SK-N-SH (cell line): ENCODE data around the gene PLPP2. TPM values are rescaled to one million over a fixed set of nuclear protein-coding genes. Genes with fewer than 3 reads are reported as not detected.

Source experiments
- CTCF ChIA-PET: fragments of 300-600, 350-600 bp; formaldehyde crosslinking; extraction: SDS; loops from one replicate; lab custom pipeline; 2021; lab: Yijun Ruan, JAX
- POLR2A ChIA-PET: fragments of 350-600 bp; sonication (Branson Sonifier 250); formaldehyde crosslinking; extraction: SDS; loops from one replicate; lab custom pipeline; 2020; ENCODE audit warnings: antibody characterized with exemption, inconsistent platforms; lab: Yijun Ruan, JAX
- DNase-seq: peaks from one replicate; pipeline ENCODE4 v3.0.0; 2012
- H2AFZ ChIP-seq: fragments of 200-600 bp; sonication (generic); 2 replicates; pipeline ENCODE4 v1.8.1; 2016; ENCODE audit warnings: antibody characterized with exemption, mild to moderate bottlenecking, low read depth
- H3F3A ChIP-seq: fragments of 200-600 bp; sonication (generic); replicated peaks from 2 replicates; pipeline ENCODE3; 2016; ENCODE audit warnings: antibody characterized with exemption, mild to moderate bottlenecking; ENCODE audit not compliant: insufficient read depth
- H3K27ac ChIP-seq, 2 experiments: fragments of 200-500 bp in 1 of 2; fragments of 200-600 bp in 1 of 2; sonication (Bioruptor generic) in 1 of 2; sonication (generic), shearing (Covaris generic) in 1 of 2; 2 replicates each; pipeline versions ENCODE4 v1.5.1 to v1.6.1; 2014 to 2016; ENCODE audit warnings: low read depth in 2 of 2, inconsistent platforms in 1 of 2, low read length in 1 of 2, mild to moderate bottlenecking in 1 of 2, mixed read lengths in 1 of 2
- H3K27me3 ChIP-seq: fragments of 200-600 bp; sonication (generic), shearing (Covaris generic); 2 replicates; pipeline ENCODE4 v1.6.1; 2016; ENCODE audit warnings: mixed run types; ENCODE audit not compliant: insufficient read depth
- H3K36me3 ChIP-seq, 2 experiments: fragments of 200-500 bp in 1 of 2; fragments of 200-600 bp in 1 of 2; sonication (Bioruptor generic) in 1 of 2; sonication (generic) in 1 of 2; replicated peaks in 1 of 2; 2 replicates each; pipeline versions ENCODE3 to v1.5.1; 2014 to 2016; ENCODE audit warnings: low read length in 1 of 2, mild to moderate bottlenecking in 1 of 2; ENCODE audit not compliant: insufficient read depth in 2 of 2, control insufficient read depth in 1 of 2
- H3K4me1 ChIP-seq, 2 experiments: fragments of 200-500 bp in 1 of 2; fragments of 200-600 bp in 1 of 2; sonication (Bioruptor generic) in 1 of 2; sonication (generic), shearing (Covaris generic) in 1 of 2; 2 replicates each; pipeline versions ENCODE4 v1.5.1 to v1.6.1; 2014 to 2016; ENCODE audit warnings: low read depth in 1 of 2, low read length in 1 of 2, mixed run types in 1 of 2; ENCODE audit not compliant: insufficient read depth in 2 of 2, control insufficient read depth in 1 of 2
- H3K4me2 ChIP-seq: fragments of 200-600 bp; sonication (generic), shearing (Covaris generic); 2 replicates; pipeline ENCODE4 v1.6.1; 2017; ENCODE audit warnings: mixed run types
- H3K4me3 ChIP-seq, 2 experiments: fragments of 200-500 bp in 1 of 2; fragments of 200-600 bp in 1 of 2; sonication (Bioruptor generic) in 1 of 2; sonication (generic), shearing (Covaris generic) in 1 of 2; 2 replicates each; pipeline versions ENCODE4 v1.5.1 to v1.8.1; 2014 to 2016; ENCODE audit warnings: low read depth in 2 of 2, inconsistent platforms in 1 of 2, low read length in 1 of 2, mild to moderate bottlenecking in 1 of 2, mixed read lengths in 1 of 2, moderate library complexity in 1 of 2
- H3K79me2 ChIP-seq: fragments of 200-600 bp; sonication (generic); 2 replicates; pipeline ENCODE4 v1.8.1; 2017; ENCODE audit warnings: mild to moderate bottlenecking; ENCODE audit not compliant: insufficient read depth
- H3K9ac ChIP-seq: fragments of 200-600 bp; sonication (generic); 2 replicates; pipeline ENCODE4 v1.6.1; 2017; ENCODE audit warnings: mixed run types
- H3K9me2 ChIP-seq: fragments of 200-600 bp; sonication (generic); 2 replicates; pipeline ENCODE4 v1.6.1; 2017; ENCODE audit warnings: mixed run types
- H3K9me3 ChIP-seq: fragments of 200-600 bp; sonication (generic); 2 replicates; pipeline ENCODE4 v1.6.1; 2017; ENCODE audit warnings: mixed run types, mild to moderate bottlenecking, moderate library complexity
- H4K20me1 ChIP-seq: fragments of 200-600 bp; sonication (generic); 2 replicates; pipeline ENCODE4 v1.6.1; 2017; ENCODE audit warnings: mild to moderate bottlenecking, mixed run types; ENCODE audit not compliant: insufficient read depth
- ELF1 ChIP-seq: IDR thresholded peaks from 2 replicates; pipeline ENCODE4 v1.4.0; 2012
- EZH2phosphoT487 ChIP-seq: fragments of 200-600 bp; sonication (generic); IDR thresholded peaks from 2 replicates; pipeline ENCODE4 v1.6.1; 2017; ENCODE audit warnings: low read depth, mixed run types, mild to moderate bottlenecking, antibody characterized with exemption, moderate library complexity, borderline replicate concordance
- GATA2 ChIP-seq: sonication (generic); formaldehyde crosslinking; IDR thresholded peaks from 2 replicates; pipeline ENCODE4 v1.5.0; 2020; ENCODE audit warnings: mild to moderate bottlenecking, missing genetic modification reagents
- RCOR1 ChIP-seq: fragments of 150-350 bp; IDR thresholded peaks from 2 replicates; pipeline ENCODE4 v1.6.1; 2017; ENCODE audit warnings: antibody characterized with exemption, low read length
- RXRA ChIP-seq: IDR thresholded peaks from 2 replicates; pipeline ENCODE4 v1.4.0; 2012; ENCODE audit warnings: low read depth, mild to moderate bottlenecking, borderline replicate concordance
- SIN3A ChIP-seq: IDR thresholded peaks from 2 replicates; pipeline ENCODE4 v1.6.1; 2012; ENCODE audit warnings: low read depth, mild to moderate bottlenecking, low read length, moderate library complexity, borderline replicate concordance
- TCF12 ChIP-seq: IDR thresholded peaks from 2 replicates; pipeline ENCODE4 v1.4.0; 2012
- YY1 ChIP-seq: IDR thresholded peaks from 2 replicates; pipeline ENCODE4 v1.4.0; 2012; ENCODE audit warnings: low read depth, mild to moderate bottlenecking
- WGBS: methylation state at CpG from one replicate; pipeline ENCODE4 v1.1.6; 2017; ENCODE audit warnings: low lambda C conversion rate; 5-methylcytosine and 5-hydroxymethylcytosine counted together
- polyA plus RNA-seq, 3 experiments: library from polyadenylated mRNA; depleted of rRNA; stranded (reverse); fragments of >200 nt; gene quantifications; 2 replicates each; pipeline ENCODE4 v1.2.3, GENCODE V29; 2012
- TF ChIP-seq, protein P1 (sequence below): fragments of 150-350 bp; IDR thresholded peaks from 2 replicates; pipeline ENCODE4 v1.6.1; 2016; ENCODE audit warnings: mild to moderate bottlenecking, low read depth, low read length

PLPP2 gene
- polyA plus RNA-seq, 1 of the 3 experiments (the other 2 are of a cell fraction) = 33.6 TPM

DNA sequence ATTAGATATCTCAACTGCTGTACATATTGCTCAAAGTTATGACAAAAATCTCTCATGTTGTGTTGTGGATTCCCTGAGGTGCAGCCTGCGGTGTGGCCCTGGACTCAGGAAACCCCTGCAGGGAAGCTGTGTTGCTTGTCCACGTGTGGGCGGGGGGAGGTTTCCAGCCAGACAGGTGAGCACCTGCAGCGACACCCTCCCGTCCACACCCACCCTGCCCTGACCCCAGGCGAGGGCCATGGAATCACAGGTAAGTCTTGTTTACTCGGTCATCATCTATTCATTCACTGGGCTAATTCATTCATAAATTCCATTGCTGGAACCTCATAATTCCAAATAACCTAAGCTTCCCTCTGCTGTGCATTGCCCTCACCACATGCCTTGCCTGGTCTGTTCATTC is 14.1 kb downstream of the PLPP2 start (continued):
- TF ChIP-seq, protein P1, sequence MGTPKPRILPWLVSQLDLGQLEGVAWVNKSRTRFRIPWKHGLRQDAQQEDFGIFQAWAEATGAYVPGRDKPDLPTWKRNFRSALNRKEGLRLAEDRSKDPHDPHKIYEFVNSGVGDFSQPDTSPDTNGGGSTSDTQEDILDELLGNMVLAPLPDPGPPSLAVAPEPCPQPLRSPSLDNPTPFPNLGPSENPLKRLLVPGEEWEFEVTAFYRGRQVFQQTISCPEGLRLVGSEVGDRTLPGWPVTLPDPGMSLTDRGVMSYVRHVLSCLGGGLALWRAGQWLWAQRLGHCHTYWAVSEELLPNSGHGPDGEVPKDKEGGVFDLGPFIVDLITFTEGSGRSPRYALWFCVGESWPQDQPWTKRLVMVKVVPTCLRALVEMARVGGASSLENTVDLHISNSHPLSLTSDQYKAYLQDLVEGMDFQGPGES = no peak
- TF ChIP-seq GATA2 (no peak), RXRA (no peak)

DNA sequence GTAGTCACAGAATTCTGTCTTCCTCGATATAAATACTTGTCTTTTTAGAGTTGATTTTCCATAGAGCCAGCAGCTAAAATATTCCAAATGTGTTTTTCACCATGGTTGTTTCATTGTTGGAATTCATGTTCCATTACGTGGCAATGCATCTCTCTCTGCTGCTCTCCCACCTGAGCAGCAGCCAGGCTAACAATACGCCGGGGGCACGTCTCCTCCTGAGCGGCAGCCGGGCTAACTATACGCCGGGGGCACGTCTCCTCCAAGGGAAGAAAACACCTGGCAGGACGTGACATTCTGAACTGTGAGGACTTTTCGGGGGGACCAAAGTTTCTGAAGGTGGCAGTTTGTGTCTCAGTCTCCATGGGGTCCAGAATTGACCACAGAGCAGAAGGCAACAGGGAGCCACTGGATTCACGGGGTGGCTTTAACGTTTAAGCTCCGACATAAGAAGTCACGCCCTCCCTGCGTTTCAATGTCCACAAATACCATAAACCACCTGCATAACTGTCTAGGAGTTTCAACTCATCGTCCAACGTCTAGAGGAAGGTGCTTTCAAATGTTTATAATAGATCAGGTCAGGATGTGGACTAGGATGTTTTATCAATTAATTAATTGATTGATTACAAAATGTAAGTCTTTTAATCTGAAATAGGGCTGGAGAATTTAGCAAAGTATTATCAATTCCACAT is 15.1 kb downstream of the PLPP2 start:
- Histone ChIP-seq H3K9ac (no peak overlapping the region), H3K27me3 (no peaks in the 10 kb centered on the region), H3F3A (no peaks in the 10 kb centered on the region), H2AFZ (no peak overlapping the region), H3K9me2 (no peaks in the 10 kb centered on the region), H3K36me3 (no peaks in the 10 kb centered on the region), H3K4me3 (no peak overlapping the region), H3K4me1 (no peaks in the 10 kb centered on the region), H3K9me3 (no peaks in the 10 kb centered on the region), H4K20me1 (no peaks in the 10 kb centered on the region), H3K79me2 (no peaks in the 10 kb centered on the region), H3K27ac (no peak overlapping the region), H3K4me2 (no peak overlapping the region)
- WGBS = 74% methylated on average over 19 of the region's 19 CpGs
- POLR2A ChIA-PET = no interaction called here
- peak; percentile 7 for DNase-seq
- CTCF ChIA-PET = interaction anchor here (1.0 to 1.7 kb wide), 2 partner anchors 8 to 10 kb away, joined by 4 to 6 read pairs; no protein-coding TSS in a partner anchor
- no peak for TF ChIP-seq YY1
- no peak for TF ChIP-seq RCOR1
- TF ChIP-seq TCF12 = no peak

DNA sequence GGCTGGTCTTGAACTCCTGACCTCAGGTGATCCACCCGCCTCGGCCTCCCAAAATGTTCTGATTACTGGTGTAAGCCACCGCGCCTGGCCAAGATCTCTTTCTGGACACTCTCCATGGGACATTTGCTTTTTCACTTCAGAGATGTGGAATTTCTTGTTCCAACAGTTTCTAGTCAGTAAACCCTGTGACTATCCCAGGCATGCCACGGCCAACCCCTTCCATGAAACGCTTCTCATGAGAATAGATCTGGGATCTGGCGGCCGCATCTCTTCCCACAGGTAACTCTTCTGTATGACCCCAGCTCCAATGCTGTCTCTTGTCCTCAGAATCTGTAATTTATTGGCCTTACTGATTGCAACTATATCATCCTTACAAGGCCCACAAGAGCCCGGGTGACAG is 16.2 kb downstream of the PLPP2 start:
- H3K4me1 ChIP-seq = no peaks in the 10 kb centered on the region
- WGBS = 79% methylated on average over 9 of the region's 9 CpGs
- H3K9ac ChIP-seq = no peak overlapping the region
- H2AFZ ChIP-seq = no peak overlapping the region
- H3K27ac ChIP-seq = no peak overlapping the region
- ChIA-PET CTCF (interaction anchor here (1.7 kb wide), 1 partner anchor 9 kb away, joined by 6 read pairs; no protein-coding TSS in a partner anchor), POLR2A (no interaction called here)
- TF ChIP-seq GATA2 = no peak
- no peak for TF ChIP-seq SIN3A
- no peak for TF ChIP-seq RXRA
- TF ChIP-seq ELF1 = no peak
- TF ChIP-seq EZH2phosphoT487 = no peak
- H3K9me2 ChIP-seq = no peaks in the 10 kb centered on the region
- peak; percentile 1 for DNase-seq
- H3K79me2 ChIP-seq = no peaks in the 10 kb centered on the region
- H3K4me2 ChIP-seq = no peak overlapping the region
- H3F3A ChIP-seq = no peaks in the 10 kb centered on the region
- no peaks in the 10 kb centered on the region for H4K20me1 ChIP-seq
- no peak overlapping the region for H3K4me3 ChIP-seq
- H3K36me3 ChIP-seq = no peaks in the 10 kb centered on the region
- no peaks in the 10 kb centered on the region for H3K9me3 ChIP-seq
- H3K27me3 ChIP-seq = no peaks in the 10 kb centered on the region
